PC-9 (cell line): ENCODE data around the gene COL13A1. TPM values are rescaled to one million over a fixed set of nuclear protein-coding genes. Genes with fewer than 3 reads are reported as not detected.

Experiments used
- BruUV-seq: library from RNA; stranded (reverse); fragments of 400-500 nt; replicated peaks from 2 replicates; lab custom pipeline; 2021; lab: Mats Ljungman, UMichigan
- CTCF ChIA-PET: fragments of 300-600 bp; sonication (Branson Sonifier 250); formaldehyde crosslinking; loops from one replicate; lab custom pipeline; 2022; ENCODE audit warnings: antibody characterized with exemption; lab: Charles Lee
- POLR2A ChIA-PET: fragments of 300-600 bp; sonication (Branson Sonifier 250); formaldehyde crosslinking; loops from one replicate; lab custom pipeline; 2022; ENCODE audit warnings: antibody characterized with exemption; ENCODE audit not compliant: unreplicated experiment; lab: Charles Lee
- DNase-seq, 2 experiments: peaks; one replicate each; pipeline versions ENCODE4 v3.0.0 to v3.0.0-alpha.2; 2015 to 2022; ENCODE audit warnings: mixed read lengths in 1 of 2
- H2AFZ ChIP-seq: fragments of 200-600 bp; sonication (generic); 2 replicates; pipeline ENCODE4 v1.8.1; 2017; ENCODE audit warnings: antibody characterized with exemption
- H3F3A ChIP-seq: fragments of 200-600 bp; sonication (generic); 2 replicates; pipeline ENCODE4 v1.8.1; 2017; ENCODE audit warnings: antibody characterized with exemption, mild to moderate bottlenecking, low read depth; ENCODE audit not compliant: insufficient read depth
- H3K27ac ChIP-seq: fragments of 200-600 bp; sonication (generic); 2 replicates; pipeline ENCODE4 v1.6.1; 2016; ENCODE audit warnings: mixed run types
- H3K27me3 ChIP-seq: fragments of 200-600 bp; sonication (generic); 2 replicates; pipeline ENCODE4 v1.6.1; 2016; ENCODE audit warnings: low read depth, mixed run types; ENCODE audit not compliant: insufficient read depth
- H3K36me3 ChIP-seq: fragments of 200-600 bp; sonication (generic); 2 replicates; pipeline ENCODE4 v1.6.1; 2016; ENCODE audit warnings: low read depth, mixed run types
- H3K4me1 ChIP-seq: fragments of 200-600 bp; sonication (generic); replicated peaks from 2 replicates; pipeline ENCODE4 v1.6.1; 2016; ENCODE audit warnings: mixed run types; ENCODE audit not compliant: insufficient read depth
- H3K4me2 ChIP-seq: fragments of 200-600 bp; sonication (generic); 2 replicates; pipeline ENCODE4 v1.6.1; 2017; ENCODE audit warnings: mixed run types
- H3K4me3 ChIP-seq: fragments of 200-600 bp; sonication (generic); 2 replicates; pipeline ENCODE4 v1.6.1; 2016; ENCODE audit warnings: mixed run types
- H3K79me2 ChIP-seq: fragments of 200-600 bp; sonication (generic); 2 replicates; pipeline ENCODE4 v1.6.1; 2017; ENCODE audit warnings: low read depth, mixed run types
- H3K9me2 ChIP-seq: fragments of 200-600 bp; sonication (generic); 2 replicates; pipeline ENCODE4 v1.8.1; 2017; ENCODE audit warnings: mild to moderate bottlenecking; ENCODE audit not compliant: insufficient read depth
- H3K9me3 ChIP-seq: fragments of 200-600 bp; sonication (generic); 2 replicates; pipeline ENCODE4 v1.8.1; 2016; ENCODE audit warnings: low read depth; ENCODE audit not compliant: insufficient read depth
- H4K20me1 ChIP-seq: fragments of 200-600 bp; sonication (generic); 2 replicates; pipeline ENCODE4 v1.8.1; 2017; ENCODE audit not compliant: insufficient read depth
- EZH2 ChIP-seq: fragments of 200-600 bp; sonication (generic); IDR thresholded peaks from 2 replicates; pipeline ENCODE4 v1.8.0; 2017; ENCODE audit warnings: antibody characterized with exemption, low read depth
- intact Hi-C: fragments of 100-400 bp; cut with micrococcal nuclease; formaldehyde crosslinking; loops from one replicate; pipeline ENCODE4 v1.10.0; 2022; ENCODE audit not compliant: unreplicated experiment
- total RNA-seq: library from RNA; stranded (reverse); gene quantifications from 2 replicates; pipeline ENCODE4 v1.2.3, GENCODE V29; 2021
- TF ChIP-seq, protein P1 (sequence below): fragments of 200-600 bp; sonication (generic); conservative IDR thresholded peaks from 2 replicates; pipeline ENCODE4 v1.6.1; 2017; ENCODE audit warnings: mixed run types, antibody characterized with exemption, mild to moderate bottlenecking, moderate library complexity

The COL13A1 gene
- total RNA-seq, 1 experiment from 2014 or later, result 1.6 TPM

DNA sequence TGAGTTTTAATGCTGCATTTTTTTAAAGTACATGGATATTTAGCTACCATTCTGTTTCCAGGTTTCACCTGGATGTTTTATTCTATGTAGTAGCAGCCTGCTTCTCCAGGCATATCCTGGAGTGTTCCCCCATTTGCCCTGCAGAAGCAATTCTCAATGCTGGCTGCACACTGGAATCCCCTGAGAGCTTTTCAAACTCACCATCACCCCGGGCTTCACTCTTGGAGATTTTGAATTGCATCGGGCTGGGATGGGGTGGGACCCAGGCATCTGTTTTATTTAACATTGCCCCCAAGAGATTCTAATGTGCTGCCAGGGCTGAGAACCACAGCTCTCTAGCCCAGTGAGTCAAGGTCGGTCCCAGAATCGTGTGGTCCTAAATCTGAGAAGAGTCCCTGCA, 137.8 kb downstream of the COL13A1 start:
- no peak overlapping the region for H3K4me2 ChIP-seq
- ChIA-PET POLR2A (no interaction called here), CTCF (no interaction called here)
- no peaks in the 10 kb centered on the region for H3K9me2 ChIP-seq
- H3K9me3 ChIP-seq, result no peaks in the 10 kb centered on the region
- no peak for TF ChIP-seq EZH2
- TF ChIP-seq, protein P1, sequence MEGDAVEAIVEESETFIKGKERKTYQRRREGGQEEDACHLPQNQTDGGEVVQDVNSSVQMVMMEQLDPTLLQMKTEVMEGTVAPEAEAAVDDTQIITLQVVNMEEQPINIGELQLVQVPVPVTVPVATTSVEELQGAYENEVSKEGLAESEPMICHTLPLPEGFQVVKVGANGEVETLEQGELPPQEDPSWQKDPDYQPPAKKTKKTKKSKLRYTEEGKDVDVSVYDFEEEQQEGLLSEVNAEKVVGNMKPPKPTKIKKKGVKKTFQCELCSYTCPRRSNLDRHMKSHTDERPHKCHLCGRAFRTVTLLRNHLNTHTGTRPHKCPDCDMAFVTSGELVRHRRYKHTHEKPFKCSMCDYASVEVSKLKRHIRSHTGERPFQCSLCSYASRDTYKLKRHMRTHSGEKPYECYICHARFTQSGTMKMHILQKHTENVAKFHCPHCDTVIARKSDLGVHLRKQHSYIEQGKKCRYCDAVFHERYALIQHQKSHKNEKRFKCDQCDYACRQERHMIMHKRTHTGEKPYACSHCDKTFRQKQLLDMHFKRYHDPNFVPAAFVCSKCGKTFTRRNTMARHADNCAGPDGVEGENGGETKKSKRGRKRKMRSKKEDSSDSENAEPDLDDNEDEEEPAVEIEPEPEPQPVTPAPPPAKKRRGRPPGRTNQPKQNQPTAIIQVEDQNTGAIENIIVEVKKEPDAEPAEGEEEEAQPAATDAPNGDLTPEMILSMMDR, result no peak
- no TSS peak for BruUV-seq
- H3K27me3 ChIP-seq, result no peaks in the 10 kb centered on the region
- H2AFZ ChIP-seq, result no peak overlapping the region
- no peaks in the 10 kb centered on the region for H4K20me1 ChIP-seq
- no peaks in the 10 kb centered on the region for H3F3A ChIP-seq
- intact Hi-C loops, result no loop called here
- H3K36me3 ChIP-seq, result no peaks in the 10 kb centered on the region
- H3K4me3 ChIP-seq, result no peak overlapping the region
- H3K27ac ChIP-seq, result no peak overlapping the region
- H3K4me1 ChIP-seq, result no peaks in the 10 kb centered on the region
- DNase-seq, result no peak
- no peaks in the 10 kb centered on the region for H3K79me2 ChIP-seq

DNA sequence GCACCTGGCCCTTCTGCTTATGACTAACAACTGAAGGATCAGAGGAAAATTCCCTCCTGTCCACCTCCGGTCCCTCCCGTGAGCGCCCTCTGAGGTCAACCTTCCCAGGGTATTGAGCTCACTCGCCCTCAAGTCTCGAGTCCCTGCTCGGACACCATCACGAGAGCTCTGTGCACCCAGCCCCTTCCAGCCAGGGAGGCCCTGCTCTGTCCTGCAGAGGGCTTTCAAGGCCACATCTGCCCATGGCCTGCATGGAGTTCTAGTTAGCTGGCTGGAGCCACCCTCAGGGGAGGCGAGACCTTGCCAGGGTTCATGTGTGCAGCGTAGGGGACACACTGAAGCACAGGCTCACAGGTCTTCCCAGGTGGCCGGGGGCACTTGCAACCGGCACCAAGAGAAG, 140.0 kb downstream of the COL13A1 start:
- no peaks in the 10 kb centered on the region for H3K4me1 ChIP-seq
- H3K4me3 ChIP-seq, result no peak overlapping the region
- CTCF ChIA-PET, result no interaction called here
- POLR2A ChIA-PET, result no interaction called here
- no peak overlapping the region for H2AFZ ChIP-seq
- no peaks in the 10 kb centered on the region for H3K9me2 ChIP-seq
- no peak for TF ChIP-seq EZH2
- TF ChIP-seq, protein P1, result no peak
- intact Hi-C loops, result no loop called here
- H3K79me2 ChIP-seq, result no peaks in the 10 kb centered on the region
- H3K27me3 ChIP-seq, result no peaks in the 10 kb centered on the region
- no peaks in the 10 kb centered on the region for H4K20me1 ChIP-seq
- BruUV-seq, result no TSS peak
- H3K9me3 ChIP-seq, result no peaks in the 10 kb centered on the region
- no peak overlapping the region for H3K27ac ChIP-seq
- DNase-seq, result no peak
- no peaks in the 10 kb centered on the region for H3K36me3 ChIP-seq
- no peak overlapping the region for H3K4me2 ChIP-seq
- H3F3A ChIP-seq, result no peaks in the 10 kb centered on the region

DNA sequence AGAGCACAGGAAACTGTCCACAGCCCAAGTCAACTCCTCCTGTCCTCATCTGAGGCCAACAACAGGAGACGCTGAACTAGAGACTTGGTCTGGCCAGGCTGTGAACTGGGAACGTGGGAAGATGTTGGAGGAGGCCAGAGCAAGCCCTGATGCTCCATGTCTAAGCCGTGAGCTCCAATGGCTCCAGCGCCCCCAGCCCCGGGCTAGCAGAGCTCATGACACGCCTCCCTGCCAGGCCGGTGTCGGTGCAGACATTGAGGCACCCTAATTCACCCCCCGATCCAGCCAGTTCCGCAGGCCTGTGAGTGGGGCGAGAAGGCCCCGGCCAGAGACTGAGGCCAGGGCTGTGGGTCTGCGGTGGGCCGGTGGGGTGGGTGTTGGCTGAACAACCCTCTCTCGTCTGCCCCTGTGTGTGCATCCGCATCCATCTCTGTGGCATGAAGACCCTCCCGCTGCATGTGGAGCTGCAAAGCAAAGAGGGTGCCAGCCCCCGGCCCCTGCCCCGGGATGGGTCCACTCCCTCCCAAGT, 141.7 kb downstream of the COL13A1 start:
- Histone ChIP-seq H3K4me2 (no peak overlapping the region), H3K27me3 (no peaks in the 10 kb centered on the region), H2AFZ (no peak overlapping the region), H3F3A (no peaks in the 10 kb centered on the region), H3K9me2 (no peaks in the 10 kb centered on the region), H3K27ac (no peak overlapping the region), H3K4me3 (no peak overlapping the region), H4K20me1 (no peaks in the 10 kb centered on the region), H3K9me3 (no peaks in the 10 kb centered on the region), H3K4me1 (no peaks in the 10 kb centered on the region), H3K36me3 (no peaks in the 10 kb centered on the region), H3K79me2 (no peaks in the 10 kb centered on the region)
- TF ChIP-seq EZH2, result no peak
- TF ChIP-seq, protein P1, result no peak
- no peak for DNase-seq
- CTCF ChIA-PET, result no interaction called here
- POLR2A ChIA-PET, result no interaction called here
- no TSS peak for BruUV-seq
- intact Hi-C loops, result no loop called here
